ENCODE measurements around the gene CCDC158.

GRCh38 chr4:76463568-76463967 lies 42.6 kb upstream of the CCDC158 start:
- TF ChIP-seq CTCF (IDR thresholded peaks at IDR 0.05) (no peak), SIN3A (IDR thresholded peaks at IDR 0.05; ENCODE audit: borderline replicate concordance, low read depth, low read length) (no peak), SMC3 (IDR thresholded peaks at IDR 0.05; ENCODE audit: low read depth, low read length) (no peak)
